ENCODE measurements around the gene FN3KRP.

GRCh38 chr17:82718986-82719685 lies 2.6 kb downstream of the FN3KRP start:
- TF ChIP-seq CREB5 (CRISPR knock-in tag; IDR thresholded peaks at IDR 0.05; ENCODE audit: low read depth), result no peak
- TF ChIP-seq ZFP3 (CRISPR knock-in tag; IDR thresholded peaks at IDR 0.05), result no peak
- TF ChIP-seq BACH2 (CRISPR knock-in tag; IDR thresholded peaks at IDR 0.05; ENCODE audit: borderline replicate concordance), result no peak
- no peak for TF ChIP-seq ZNF70 (CRISPR knock-in tag; IDR thresholded peaks at IDR 0.05)
- TF ChIP-seq PATZ1 (CRISPR knock-in tag; IDR thresholded peaks at IDR 0.05; ENCODE audit: borderline replicate concordance), result no peak
- no peak for TF ChIP-seq TSHZ2 (CRISPR knock-in tag; IDR thresholded peaks at IDR 0.05)

All from SK-N-SH treated with all-trans-retinoic acid at 6 μM for 48 hours (cell line).